ENCODE measurements around the gene MTHFD2L. TPM values are rescaled to one million over a fixed set of nuclear protein-coding genes. Genes with fewer than 3 reads are reported as not detected.

Gene MTHFD2L
- 4.9 and 10.9 TPM in 2 replicates for total RNA-seq

DNA sequence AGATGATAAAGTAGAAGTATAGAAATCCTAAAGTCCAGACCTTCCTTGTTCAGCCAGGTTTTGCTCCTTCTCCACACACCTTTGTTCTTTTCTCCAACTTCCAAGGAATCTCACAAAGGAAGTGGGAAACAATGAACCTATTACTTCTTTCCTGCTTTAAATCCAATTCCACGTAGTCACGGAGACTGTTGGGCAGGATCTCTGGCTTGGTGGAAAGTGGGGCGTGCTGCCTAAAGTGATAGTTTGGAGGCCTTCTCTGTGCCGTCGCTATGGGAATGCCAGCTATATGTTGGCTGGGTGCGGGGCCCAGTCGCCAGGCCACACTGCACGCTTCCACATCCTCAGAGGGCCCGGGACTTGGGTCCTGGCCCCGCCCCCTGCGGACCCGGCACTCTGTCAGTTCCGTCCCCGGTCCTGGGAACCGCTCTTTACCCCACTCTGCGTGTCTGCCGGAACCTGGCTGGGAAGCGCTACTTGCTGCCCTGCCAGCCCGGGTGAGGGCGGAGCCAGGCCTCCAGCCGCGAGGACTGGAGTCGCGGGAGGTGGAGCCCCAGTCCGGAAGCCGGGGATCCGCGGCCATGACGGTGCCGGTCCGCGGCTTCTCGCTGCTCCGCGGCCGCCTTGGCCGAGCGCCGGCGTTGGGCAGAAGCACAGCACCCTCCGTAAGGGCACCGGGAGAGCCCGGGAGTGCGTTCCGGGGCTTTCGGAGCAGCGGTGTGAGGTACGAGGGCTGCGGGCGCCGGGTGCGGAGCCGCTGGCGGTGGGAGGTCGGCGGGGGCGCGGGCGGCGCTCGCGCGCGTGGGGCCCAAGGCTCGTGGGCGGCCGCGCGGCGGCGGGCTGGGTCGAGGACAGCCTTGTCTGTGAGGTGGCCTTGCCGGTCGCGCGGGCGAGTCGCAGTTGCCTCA is at the start of gene MTHFD2L:
MTHFD2L (plus strand) TSS at position 558 of the 905 bp plus-strand sequence; CDS start at position 579, 21 bp downstream.

DNA sequence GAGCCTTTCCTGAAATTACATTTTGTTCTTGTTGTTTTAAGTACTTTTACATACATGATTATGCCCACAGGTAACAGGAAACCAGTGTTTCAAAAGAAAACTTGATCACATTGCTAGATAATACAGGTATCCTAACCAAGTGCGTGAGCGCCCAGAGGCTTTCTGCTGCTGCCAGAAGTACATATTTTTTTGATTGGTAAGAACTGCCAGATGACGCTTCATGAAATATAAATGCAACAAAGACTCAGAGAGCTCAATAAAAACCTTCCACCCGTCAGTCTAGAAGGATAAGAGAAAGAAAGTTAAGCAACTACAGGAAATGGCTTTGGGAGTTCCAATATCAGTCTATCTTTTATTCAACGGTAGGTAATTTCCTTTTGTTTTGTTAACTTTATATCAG is 150.3 kb downstream of the MTHFD2L start, which contains the start of gene EPGN:
EPGN (plus strand) TSS at position 256 of the 400 bp plus-strand sequence; CDS start at position 320, 64 bp downstream.

Other genes starting within 250 kb of the MTHFD2L start
- 0.50 and 2.1 TPM in 2 replicates for gene PF4, start 176.1 kb upstream of the MTHFD2L start, total RNA-seq
- 0.34 TPM in 1 of 2 replicates, not detected in the other for gene PPBP, start 169.9 kb upstream of the MTHFD2L start, total RNA-seq
- gene CXCL5, start 159.4 kb upstream of the MTHFD2L start, total RNA-seq, result 5.9 and 7.6 TPM in 2 replicates
- gene CXCL3, start 119.4 kb upstream of the MTHFD2L start, total RNA-seq, result 2.4 and 4.6 TPM in 2 replicates
- gene CXCL2, start 58.9 kb upstream of the MTHFD2L start, total RNA-seq, result 5.5 and 6.4 TPM in 2 replicates
- not detected in 2 replicates for gene EPGN, start 150.4 kb downstream of the MTHFD2L start, total RNA-seq
- gene EREG, start 207.0 kb downstream of the MTHFD2L start, total RNA-seq, result 5.1 and 5.9 TPM in 2 replicates

Data from bronchus fibroblast of lung (primary cell).